Activated CD4-positive, alpha-beta T cell treated with anti-CD3 and anti-CD28 coated beads, Interleukin-10, Interleukin-2, amounts not matched to agents 100 ng/mL and 50 ng/mL, durations not matched to agents 16 hours and 8 hours (primary cell): ENCODE measurements around the gene PLPP4.

Experiments
- DNase-seq: peaks from one replicate; pipeline ENCODE4 v3.0.0-alpha.2; 2020

The PLPP4 gene

DNA sequence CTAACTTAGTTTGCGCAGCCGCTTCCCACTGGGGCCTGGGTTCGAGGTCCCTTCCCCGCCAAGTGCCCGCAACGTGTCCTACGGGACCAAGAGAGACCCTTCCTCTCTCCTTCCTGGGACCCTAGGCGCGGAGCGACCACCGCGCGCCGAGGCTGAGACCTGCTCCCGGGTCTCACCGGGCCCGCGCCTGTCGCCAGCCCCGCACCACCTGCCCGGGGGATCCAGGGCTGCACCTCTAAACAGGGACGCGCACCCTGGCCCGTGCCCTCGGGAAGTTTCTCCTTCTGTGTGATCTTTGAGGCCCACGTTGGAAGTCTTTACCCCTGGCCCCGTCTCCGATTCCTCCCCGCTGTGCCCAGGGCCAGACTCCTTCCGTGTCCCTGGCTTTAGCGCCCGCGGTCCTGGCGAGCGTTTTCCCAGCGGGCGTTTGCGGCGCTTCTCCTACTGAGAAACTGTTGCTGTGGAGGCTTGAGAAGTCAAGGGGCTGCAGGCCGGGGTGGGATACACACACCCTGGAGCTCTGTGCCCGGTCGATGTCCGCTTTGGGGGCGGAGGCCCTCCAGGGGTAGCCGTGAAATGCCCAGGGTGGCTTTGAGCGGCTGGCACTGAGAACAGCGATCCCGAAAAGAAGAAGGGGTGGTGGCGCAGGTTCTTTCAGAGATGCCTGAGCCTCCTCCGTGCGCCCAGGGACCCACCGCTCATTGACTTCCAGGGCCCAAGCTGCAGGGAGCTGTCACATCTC is 575 bp downstream of the PLPP4 start:
- no peak for DNase-seq

DNA sequence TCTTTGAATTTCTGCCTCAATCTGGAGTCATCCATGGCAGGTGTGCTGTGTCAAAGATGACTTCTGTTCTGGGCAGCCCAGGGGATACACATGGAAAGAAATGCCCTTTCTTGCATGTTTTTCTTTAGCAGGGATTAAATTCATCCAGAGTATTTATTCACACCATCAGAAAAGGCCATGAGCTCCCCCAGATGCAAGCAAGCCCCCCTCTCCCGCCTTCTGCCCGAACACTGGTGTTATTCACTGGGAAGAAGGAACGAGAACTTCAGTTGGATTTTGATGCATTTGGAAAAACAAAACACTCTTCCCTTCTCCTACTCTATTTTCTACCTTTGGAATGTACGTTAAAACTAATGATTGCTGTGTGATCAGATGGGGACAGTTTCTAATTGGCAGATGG is 1.4 kb downstream of the PLPP4 start:
- DNase-seq, result no peak

DNA sequence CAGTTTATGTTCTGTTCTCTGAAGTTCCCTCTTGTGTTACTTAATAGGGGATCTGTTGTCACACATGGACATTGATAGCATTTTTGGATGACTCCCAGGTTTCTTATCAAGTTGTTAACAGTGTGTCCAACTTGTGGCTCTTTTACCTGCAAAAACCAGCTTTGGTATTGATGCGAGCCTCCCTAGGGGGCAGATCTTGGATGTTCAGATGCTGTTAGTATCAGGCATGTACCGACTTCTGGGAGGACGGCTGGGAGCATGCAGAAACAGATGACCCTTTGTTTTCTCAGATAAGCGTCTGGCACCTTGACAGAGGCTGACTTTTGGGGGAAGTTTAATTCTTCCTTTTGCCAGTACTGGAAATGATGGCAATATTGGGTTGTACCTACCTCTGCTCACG is 2.2 kb downstream of the PLPP4 start:
- no peak for DNase-seq

DNA sequence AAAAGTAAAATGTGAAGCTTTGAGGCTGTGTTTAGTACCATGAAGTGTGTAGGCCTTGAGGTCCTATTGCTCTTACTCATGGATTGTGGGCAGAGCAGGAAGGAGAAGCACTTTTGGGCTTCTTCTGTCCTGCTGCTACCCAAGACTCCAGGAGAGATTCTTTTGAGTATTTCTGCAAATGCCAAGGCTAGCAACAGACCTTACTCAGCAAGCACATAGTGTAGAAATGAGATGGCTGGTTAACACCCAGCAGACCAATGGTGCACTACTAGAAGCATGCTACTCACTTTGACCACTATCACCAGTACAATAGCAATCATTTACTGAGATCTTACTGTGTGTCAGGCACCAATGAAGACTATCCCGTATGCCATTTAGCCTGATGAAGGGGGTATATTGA is 3.2 kb downstream of the PLPP4 start:
- DNase-seq, result no peak

DNA sequence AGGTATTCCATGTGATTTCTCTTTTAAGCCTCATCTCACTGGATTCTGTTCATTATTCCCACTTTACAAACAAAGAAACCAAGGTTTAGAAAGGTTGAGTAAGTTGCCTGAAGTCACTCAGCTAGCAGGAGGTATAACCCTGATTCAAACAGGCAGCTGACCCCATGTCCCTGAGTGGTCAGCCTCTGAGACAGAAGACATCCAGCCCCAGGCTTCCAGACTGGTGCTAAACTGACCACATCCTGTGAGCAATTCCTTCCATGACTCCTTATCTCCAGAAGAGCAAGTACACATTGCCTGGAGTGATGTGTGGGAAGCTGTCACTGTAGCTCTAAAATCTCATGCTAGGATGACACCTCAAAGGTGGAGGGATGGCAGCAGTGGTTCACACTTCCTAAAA is 3.7 kb downstream of the PLPP4 start:
- DNase-seq, result no peak

DNA sequence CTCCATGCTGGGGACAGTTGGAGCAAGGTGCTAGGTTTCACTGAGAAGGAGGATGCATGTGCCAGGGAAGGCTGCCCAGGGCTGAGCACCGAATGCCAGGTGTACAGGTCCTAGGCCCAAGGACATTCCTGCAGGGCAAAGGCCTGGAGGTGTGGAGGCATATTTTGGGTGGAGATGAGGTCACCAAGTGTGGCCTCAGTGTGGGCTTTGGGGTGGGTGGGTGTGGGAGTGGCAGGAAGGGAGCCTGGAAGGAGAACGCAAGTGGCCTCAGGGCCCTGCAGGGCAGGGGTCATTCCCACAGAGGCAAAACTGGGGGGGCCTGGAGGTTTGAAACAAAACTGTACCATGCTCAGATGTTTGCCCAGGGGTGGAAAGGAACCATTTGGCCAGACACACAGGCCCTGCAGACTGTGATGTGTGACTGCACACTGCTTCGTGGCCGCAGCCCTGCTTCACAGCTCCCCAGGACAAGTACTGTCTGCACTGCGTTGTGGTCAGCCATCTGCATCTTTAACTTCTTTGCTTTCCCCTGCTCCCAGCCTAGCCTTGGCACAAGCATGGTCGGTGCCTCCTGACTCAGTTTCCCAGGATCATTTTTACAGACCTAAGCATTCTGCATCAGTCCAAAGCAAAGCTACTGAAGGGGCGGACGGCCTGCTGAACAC is 5.1 kb downstream of the PLPP4 start:
- no peak for DNase-seq

DNA sequence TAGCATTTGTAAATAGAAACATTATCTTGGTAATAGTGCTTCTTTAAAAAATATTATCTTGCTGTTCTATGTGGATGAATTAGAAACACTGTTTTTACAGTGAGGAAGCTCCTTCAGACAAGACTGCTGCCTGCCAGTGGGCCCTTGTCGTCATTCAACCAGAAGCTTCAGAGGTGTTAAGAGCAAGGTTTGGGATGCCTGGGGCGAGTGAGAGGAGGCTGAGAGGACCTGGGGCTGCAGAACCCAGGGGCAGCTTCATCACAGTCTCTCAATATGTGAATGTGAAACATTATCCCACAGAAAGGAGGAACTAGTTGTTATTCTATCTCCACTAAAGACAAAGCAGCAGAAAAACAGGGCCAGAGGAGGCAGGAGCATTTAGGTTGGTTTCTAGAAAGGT is 8.1 kb downstream of the PLPP4 start:
- DNase-seq, result no peak

DNA sequence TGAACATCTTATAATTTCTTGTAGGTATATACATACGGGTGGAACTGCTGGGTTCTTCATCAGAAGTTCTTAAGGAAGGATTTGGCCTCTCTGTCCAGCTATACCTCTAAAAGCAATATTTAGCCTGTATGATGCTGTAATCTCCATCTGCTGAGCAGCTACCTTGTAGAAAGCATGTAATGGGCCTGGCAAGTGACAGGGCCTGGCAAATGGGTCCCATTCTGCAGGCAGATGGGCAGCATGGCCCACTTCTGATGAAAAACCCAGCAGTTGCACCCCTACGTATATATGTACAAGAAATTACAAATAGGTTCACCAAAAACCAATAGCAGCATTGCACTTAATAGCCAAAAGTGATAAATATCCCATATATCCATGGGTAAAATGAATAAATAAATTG is 9.0 kb downstream of the PLPP4 start:
- DNase-seq, result no peak

DNA sequence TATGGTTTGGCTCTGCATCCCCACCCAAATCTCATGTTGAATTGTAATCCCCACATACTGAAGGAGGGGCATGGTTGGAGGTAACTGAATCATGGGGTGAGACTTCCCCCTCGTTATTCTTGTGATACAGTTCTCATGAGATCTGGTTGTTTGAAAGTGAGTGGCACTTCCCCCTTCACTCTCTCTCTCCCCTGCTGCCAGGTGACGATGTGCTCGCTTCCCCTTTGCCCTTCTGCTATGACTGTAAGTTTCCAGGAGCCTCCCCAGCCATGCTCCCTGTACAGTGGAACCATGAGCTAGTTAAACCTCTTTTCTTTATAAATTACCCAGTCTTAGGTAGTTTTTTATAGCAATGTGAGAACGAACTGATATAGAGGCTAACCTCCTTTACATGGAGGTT is 16.6 kb downstream of the PLPP4 start:
- no peak for DNase-seq

DNA sequence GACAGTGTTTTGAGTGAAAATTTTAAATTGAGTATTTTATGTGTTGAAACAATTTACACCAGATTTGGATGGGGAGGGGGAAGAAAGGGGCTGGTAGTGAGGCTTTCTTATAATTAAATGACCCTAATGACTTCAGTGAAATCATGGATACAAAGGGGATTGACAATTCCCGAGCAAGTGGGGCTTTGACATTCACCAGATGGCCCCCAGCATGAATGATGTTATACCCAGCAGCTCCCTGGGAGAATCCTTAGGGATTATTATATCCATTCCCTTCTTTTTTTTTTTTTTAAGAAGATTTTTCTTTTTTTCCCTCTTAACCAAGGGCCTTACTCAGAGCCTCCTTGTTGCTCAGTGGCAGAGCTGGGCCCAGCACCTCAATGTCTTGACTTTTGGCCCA is 17.9 kb downstream of the PLPP4 start:
- no peak for DNase-seq

DNA sequence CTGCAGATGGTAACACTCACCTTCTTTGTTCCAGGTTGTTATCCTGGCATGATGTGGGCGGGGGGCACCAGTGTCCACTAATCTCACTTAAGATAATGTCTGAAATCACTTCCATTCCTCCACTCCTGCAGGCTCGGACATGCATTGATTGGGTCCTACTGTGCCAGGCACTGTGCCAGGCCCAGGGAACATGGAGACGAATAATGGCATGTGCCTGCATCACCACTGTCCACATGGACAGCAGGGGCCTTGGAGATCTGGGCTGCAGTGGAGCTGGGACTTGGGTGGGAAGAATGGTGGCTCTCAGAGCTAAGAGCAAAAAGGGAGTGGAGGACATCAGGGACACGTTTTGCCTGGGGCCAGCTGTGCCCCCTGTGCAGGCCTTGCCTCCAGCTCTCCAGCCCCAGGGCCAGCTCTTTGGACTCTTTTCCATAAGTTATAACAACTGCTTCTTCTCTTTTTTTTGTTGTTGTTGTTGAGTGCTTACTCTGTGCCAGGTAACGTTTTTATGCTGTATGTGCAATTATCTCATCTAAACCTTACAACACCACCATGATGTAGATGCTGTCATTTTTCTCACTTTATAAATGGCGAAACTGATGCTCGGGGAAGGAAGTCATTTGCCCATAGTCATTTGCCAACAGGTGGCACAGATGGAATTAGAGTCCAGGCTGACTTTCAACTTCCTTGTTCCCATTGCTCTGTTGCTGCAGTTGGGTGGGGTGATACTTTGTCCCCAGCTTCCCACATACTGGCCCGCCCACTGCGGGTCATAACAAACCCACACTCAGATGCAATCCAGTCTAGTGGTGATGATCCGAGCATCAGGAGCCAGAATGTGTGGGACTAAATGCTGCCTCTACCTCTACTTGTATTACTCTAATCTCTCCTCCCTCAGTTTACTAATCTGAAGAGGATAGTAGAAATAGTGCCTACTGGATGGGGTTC is 19.1 kb downstream of the PLPP4 start:
- no peak for DNase-seq

DNA sequence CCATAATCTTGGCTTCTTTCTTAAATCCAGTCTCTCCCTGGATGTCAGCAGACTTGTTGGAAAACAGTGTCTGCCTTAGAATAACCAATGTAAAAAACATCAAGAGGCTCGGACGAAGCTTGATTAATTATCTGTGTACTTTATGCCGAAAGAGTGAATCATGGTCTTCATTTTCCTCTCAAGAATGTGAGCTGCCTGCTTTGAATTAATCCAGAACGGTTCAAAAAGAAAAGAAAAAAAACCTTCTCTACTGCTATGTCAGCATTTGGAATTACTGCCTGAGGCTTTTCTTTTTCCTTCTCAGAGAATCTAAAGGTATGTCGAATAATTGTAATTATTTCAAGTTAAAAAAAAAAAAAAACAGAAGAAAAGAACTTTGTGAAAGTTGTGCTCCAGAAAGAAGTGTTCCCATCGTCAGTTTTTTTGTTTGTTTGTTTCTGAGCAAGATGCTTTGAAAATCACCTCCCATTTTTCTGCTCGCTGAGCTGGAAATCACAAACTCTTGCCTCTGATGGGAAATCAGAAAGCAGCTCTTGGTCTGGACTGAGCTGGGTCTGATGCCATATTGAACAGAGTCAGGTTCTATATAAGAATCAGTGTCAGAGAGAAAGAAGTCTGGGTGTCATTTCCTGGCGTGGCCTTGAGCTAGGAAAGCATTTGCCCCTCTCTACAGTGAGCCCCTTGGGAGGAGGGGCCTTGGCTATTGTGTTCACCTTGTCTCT is 20.2 kb downstream of the PLPP4 start:
- DNase-seq, result no peak

DNA sequence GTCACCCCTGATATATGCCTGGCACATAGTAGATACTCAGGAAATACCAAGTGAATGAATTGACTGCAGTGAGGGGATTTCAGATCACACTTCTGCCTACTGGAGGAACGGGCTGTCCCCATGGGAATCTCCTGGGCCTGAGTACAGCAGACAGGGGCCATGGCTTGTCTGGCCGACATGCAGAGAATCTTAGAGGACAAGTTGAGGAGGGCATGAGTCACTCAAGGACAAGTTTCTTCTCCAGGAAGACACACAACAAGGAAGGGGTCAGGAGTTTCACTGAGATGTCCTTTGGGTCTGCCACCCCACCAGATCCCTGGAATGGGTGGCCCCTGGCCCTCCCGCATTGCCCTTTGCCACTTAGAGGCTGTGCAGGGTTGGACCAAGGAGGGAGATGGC is 20.7 kb downstream of the PLPP4 start:
- DNase-seq, result no peak

DNA sequence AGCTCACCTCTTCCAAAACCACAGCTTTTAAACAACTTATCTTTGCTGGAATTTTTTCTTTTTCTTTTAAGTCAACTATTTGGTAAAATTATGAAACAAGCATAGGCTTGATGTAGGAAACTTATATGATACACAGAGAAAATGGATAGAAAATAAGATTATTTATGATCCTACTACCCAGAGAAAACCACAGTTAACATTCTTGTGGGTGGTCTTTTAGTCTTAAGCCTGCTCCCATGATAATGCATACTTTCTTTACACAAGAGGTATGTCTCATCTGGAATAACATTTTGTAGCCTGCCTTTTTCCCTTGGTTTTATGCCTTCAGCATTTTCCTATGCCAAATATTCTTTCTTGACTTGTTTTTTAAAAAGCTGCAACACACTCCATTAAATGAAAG is 21.4 kb downstream of the PLPP4 start:
- no peak for DNase-seq

DNA sequence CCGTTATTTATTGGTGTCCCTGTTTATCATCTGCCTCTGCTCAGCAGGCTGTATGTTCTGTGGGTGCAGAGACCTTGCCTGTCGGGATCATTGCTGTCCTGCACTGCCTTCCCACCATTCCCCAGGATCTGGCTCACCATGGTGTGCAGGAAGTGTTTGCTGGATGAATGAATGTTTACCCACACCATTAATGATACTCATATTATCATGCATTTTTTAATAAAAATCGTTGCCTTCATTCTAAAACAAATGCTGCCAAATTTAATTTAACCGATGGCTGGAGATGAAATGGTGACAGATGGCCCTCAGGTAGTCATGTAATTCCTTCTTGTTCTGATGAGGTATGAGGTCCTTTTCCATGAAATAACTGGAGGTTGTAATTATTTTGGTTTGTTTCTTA is 22.5 kb downstream of the PLPP4 start:
- DNase-seq, result no peak

DNA sequence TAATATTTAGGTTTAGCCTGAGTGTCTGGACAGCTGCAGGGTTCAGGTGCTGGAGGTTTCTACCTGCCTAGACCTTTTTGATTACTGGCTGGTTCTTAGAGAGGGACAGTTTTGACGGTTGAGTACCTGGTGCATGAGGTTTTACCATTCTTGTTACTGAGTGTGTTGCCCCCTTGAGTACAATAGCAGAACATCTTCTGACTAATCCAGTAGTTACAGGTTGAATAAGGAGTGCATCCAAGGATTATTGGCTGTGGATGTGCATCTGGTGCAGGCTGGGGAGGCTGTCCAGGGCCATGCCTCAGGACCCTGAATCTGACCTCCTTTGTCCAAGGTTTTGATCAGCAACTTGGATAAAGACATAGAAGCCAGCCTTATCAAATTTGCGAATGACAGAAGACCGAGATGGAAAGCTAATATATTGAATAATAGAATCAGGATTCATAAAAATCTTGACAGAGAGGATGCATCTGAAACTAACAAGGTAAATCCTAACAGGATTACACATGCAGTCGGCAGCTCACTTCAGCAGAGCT is 23.1 kb downstream of the PLPP4 start:
- DNase-seq, result no peak

DNA sequence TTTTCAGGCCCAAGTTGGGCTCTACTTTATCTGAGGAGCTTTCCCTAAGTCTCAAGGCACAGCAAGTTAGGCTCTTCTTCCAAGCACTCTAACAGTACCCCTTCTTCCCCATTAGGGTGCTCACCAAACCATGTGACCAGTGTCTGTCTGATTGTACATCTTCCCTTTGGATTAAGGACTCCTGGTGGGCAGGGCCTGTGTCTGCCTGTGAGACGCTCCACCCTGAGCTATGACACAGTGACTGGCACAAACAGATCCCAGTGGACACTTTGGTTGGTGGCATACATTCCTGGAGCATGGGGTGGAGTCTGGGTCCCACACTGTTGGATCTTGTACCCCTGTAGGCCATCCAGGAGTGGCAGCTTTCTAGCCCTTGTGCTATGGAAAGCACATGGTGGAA is 23.8 kb downstream of the PLPP4 start:
- DNase-seq, result no peak

DNA sequence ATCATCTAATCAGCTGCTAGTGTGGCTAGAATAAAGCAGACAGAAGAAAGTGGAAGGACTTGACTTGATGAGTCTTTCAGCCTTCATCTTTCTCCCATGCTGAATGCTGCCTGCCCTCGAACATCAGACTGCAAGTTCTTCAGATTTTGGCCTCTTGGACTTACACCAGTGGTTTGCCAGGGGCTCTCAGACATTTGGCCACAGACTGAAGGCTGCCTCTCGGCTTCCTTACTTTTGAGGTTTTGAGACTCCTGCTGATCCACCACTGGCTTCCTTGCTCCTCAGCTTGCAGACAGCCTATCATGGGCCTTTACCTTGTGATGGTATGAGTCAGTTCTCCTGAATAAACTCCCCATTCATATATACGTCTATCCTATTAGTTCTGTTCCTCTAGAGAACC is 26.0 kb downstream of the PLPP4 start:
- no peak for DNase-seq

DNA sequence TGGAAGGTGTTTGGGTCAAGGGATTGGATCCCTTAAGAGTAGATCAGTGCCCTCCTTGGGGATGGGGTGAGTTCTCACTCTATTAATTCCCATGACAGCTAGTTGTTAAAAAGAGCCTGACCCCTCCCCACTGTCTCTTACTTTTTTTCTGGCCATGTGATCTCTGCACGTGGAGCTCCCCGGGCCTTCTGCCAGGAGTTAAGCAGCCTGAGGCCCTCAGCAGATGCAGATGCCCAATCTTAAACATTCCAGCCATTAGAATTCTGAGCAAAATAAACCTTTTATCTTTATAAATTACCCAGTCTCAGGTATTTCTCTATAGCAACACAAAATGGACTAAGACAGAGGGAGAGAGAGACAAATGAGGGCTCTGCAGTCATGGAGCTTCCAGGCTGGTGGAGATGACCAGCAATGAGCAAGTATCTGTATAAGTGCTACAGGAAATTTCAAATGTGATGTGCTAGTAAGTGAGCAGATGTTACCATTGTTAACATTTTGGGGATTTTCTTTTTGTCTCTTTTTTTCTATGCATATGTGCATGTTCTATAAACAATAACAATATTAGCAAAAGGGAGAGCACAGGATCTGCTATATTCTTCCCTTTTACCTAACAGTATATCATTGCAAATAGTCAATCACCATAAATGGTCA is 26.7 kb downstream of the PLPP4 start:
- DNase-seq, result no peak

DNA sequence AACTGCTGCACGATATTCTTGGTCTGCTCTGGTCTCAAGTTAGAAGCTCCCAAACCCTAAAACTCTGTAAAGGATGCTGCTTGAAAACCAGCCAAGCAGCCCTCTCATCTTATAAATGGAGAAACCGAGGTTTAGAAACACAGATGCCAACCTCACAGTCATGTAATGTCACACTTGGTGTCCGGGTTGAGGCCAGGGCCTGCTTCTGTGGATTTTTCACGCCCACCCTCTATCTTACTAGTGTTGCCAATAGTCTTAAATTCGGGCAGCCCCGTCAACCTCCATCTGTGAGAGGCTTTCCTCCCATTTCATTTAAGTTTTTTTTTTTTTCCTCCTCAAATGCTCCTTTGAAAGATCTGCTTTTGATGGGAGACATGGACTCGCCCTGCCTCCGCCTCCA is 28.9 kb downstream of the PLPP4 start:
- no peak for DNase-seq

DNA sequence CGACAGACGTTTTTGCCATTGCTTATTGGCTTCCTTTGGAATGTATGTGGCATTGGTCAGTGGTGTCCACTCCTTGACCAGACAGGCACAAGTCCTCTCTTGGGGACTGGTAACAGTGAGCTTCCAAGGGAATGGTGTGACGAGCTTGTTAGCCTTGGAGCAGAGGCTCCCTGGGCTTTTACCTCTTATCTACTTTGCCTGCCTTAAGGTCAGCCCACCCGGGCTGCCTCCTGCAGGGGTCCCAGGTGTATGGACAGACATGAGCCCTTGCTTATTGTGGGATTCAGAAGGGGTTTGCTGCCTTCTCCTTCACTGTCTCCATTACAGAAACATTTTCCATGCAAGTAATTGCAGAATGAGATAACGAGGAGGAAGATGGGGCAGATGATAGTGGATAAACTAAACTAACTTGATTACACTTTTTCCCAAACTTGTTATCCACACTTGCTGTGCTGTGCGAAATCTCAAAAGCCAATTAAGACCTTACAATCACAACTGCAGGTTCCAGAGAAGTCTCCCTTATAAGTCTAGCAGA is 29.7 kb downstream of the PLPP4 start:
- DNase-seq, result no peak

DNA sequence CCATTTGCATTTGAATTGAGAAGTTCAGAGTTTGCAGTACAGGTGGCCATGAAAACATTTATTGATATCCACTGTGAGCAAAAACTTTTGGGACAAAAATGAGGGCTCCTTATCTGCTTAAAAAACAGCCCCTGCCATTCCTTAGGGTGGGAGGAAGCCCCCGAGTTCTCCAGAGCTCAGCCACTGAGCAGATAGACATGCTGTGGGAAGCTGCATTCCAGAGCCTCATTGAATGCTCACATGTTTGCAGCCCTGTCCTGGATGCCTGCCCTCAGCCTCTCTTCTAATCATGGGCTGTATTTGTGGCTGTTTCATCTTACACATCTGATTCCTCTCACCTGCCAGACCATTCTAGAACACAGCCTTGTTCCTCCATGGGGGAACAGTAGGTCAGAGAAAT is 33.3 kb downstream of the PLPP4 start:
- no peak for DNase-seq
